T-cell (primary cell): ENCODE data around the gene TRIM7. TPM values are rescaled to one million over a fixed set of nuclear protein-coding genes. Genes with fewer than 3 reads are reported as not detected.

ENCODE experiments used
- ATAC-seq, 4 experiments: fragments of 200-7000 bp in 3 of 4; fragments of 150-1000 bp in 1 of 4; cut with Tn5 transposase; replicated peaks in 1 of 4; 1 replicate in 3 of 4; 2 replicates in 1 of 4; pipeline ENCODE4 v1.10.0; 2021; ENCODE audit warnings: moderate library complexity in 3 of 4, mild to moderate bottlenecking in 2 of 4, moderate number of reproducible peaks in 1 of 4
- CTCF ChIA-PET, 2 donors: fragments of 300-600 bp; sonication (Branson Sonifier 250); formaldehyde crosslinking; loops; one replicate each; lab custom pipeline; 2022; ENCODE audit warnings: antibody characterized with exemption in 2 of 2; lab: Charles Lee
- POLR2A ChIA-PET, 2 donors: fragments of 300-600 bp; sonication (Branson Sonifier 250); formaldehyde crosslinking; loops; one replicate each; lab custom pipeline; 2022; ENCODE audit warnings: antibody characterized with exemption in 2 of 2; lab: Charles Lee
- DNase-seq, 35 experiments: peaks; one replicate each; pipeline versions ENCODE4 v3.0.0 to v3.0.0-alpha.2; 2013 to 2023
- H3K27ac ChIP-seq: one replicate; pipeline ENCODE4 v1.5.1; 2013; ENCODE audit warnings: low read length
- H3K27me3 ChIP-seq, 2 experiments: replicated peaks in 1 of 2; 1 replicate in 1 of 2; 2 replicates in 1 of 2; pipeline versions ENCODE4 v1.6.1 to v1.7.0; 2013; ENCODE audit warnings: low read length in 1 of 2, mixed read lengths in 1 of 2; ENCODE audit not compliant: control insufficient read depth in 2 of 2, insufficient read depth in 2 of 2; ENCODE audit errors: extremely low read depth in 1 of 2
- H3K36me3 ChIP-seq, 2 donors: 1 replicate in 1 of 2; 2 replicates in 1 of 2; pipeline versions ENCODE4 v1.6.1 to v1.7.0; 2013; ENCODE audit warnings: low read length in 1 of 2; ENCODE audit not compliant: control insufficient read depth in 2 of 2, insufficient read depth in 1 of 2; ENCODE audit errors: extremely low read depth in 1 of 2
- H3K4me1 ChIP-seq, 2 experiments: 1 replicate in 1 of 2; 2 replicates in 1 of 2; pipeline versions ENCODE4 v1.6.1 to v1.7.0; 2013; ENCODE audit warnings: low read length in 2 of 2, mixed read lengths in 1 of 2; ENCODE audit not compliant: insufficient read depth in 2 of 2, control insufficient read depth in 1 of 2; ENCODE audit errors: extremely low read depth in 1 of 2
- H3K4me3 ChIP-seq, 2 donors: 1 replicate in 1 of 2; 2 replicates in 1 of 2; pipeline versions ENCODE4 v1.5.1 to v1.7.0; 2013; ENCODE audit warnings: mild to moderate bottlenecking in 2 of 2, low read length in 1 of 2, moderate library complexity in 1 of 2; ENCODE audit not compliant: control insufficient read depth in 1 of 2; ENCODE audit errors: extremely low read depth in 1 of 2
- H3K9me3 ChIP-seq: 2 replicates; pipeline ENCODE4 v1.7.0; 2013
- H3K27ac Mint-ChIP-seq, 2 donors: one replicate each; pipeline ENCODE4 v1.8.0; 2020 to 2021; ENCODE audit warnings: mild to moderate bottlenecking in 2 of 2, mixed read lengths in 2 of 2
- H3K27me3 Mint-ChIP-seq, 2 donors: one replicate each; pipeline ENCODE4 v1.8.0; 2021 to 2022; ENCODE audit warnings: mixed read lengths in 2 of 2
- H3K36me3 Mint-ChIP-seq: one replicate; pipeline ENCODE4 v1.8.0; 2021; ENCODE audit warnings: mixed read lengths
- H3K4me1 Mint-ChIP-seq, 3 donors: one replicate each; pipeline ENCODE4 v1.8.0; 2020 to 2022; ENCODE audit warnings: mixed read lengths in 3 of 3, mild to moderate bottlenecking in 1 of 3
- H3K4me3 Mint-ChIP-seq, 3 donors: one replicate each; pipeline ENCODE4 v1.8.0; 2020 to 2022; ENCODE audit warnings: mild to moderate bottlenecking in 3 of 3, mixed read lengths in 3 of 3, moderate library complexity in 3 of 3
- H3K9me3 Mint-ChIP-seq, 3 donors: one replicate each; pipeline ENCODE4 v1.8.0; 2020 to 2022; ENCODE audit warnings: mixed read lengths in 3 of 3
- WGBS: methylation state at CpG from one replicate; pipeline ENCODE4 v1.1.5; 2013; ENCODE audit warnings: missing lambda C conversion rate; ENCODE audit not compliant: insufficient coverage; 5-methylcytosine and 5-hydroxymethylcytosine counted together
- total RNA-seq, 35 experiments: library from RNA in 6 of 35; stranded (reverse) in 6 of 35; fragments of 120-200 nt in 1 of 35; gene quantifications; one replicate each; pipeline versions ENCODE4 v1.2.1 to v1.2.4 and lab custom pipeline; 2013 to 2026

Gene TRIM7
- total RNA-seq, 5 donors from 2014 or later (not counting 1 experiment from before 2014, with no cell fraction given), result 1.6 to 3.1 (median 3.0) TPM

GRCh38 chr5:181194489-181195248 lies 10.3 kb downstream of the TRIM7 start:
- ATAC-seq, result no peak
- H3K4me3 ChIP-seq, result no peak overlapping the region
- peaks cover 5 to 6% of the 10 kb centered on the region in 2 donors for H3K27me3 Mint-ChIP-seq
- no peaks in the 10 kb centered on the region for H3K9me3 ChIP-seq
- CTCF ChIA-PET, result interaction anchor here (0.5 to 0.6 kb wide), 2 partner anchors 14 to 26 kb away, joined by 3 to 9 read pairs; no protein-coding TSS in a partner anchor
- H3K36me3 ChIP-seq, result no peaks in the 10 kb centered on the region
- no peaks in the 10 kb centered on the region for H3K27me3 ChIP-seq
- POLR2A ChIA-PET, result no interaction called here
- no peak overlapping the region for H3K27ac Mint-ChIP-seq
- no peaks in the 10 kb centered on the region for H3K9me3 Mint-ChIP-seq
- no peak for DNase-seq
- no peak overlapping the region for H3K4me3 Mint-ChIP-seq
- peaks cover 2 to 25% of the 10 kb centered on the region in 2 experiments for H3K4me1 ChIP-seq
- H3K36me3 Mint-ChIP-seq, result peaks cover 4% of the 10 kb centered on the region
- WGBS, result 89% methylated on average over 21 of the region's 21 CpGs
- peaks cover 19 to 33% (median 20%) of the 10 kb centered on the region in 3 donors for H3K4me1 Mint-ChIP-seq
- no peak overlapping the region for H3K27ac ChIP-seq

GRCh38 chr5:181193656-181194055 lies 11.3 kb downstream of the TRIM7 start:
- no peak for DNase-seq
- ATAC-seq, result no peak
- H3K4me3 Mint-ChIP-seq, result peak overlapping the region in 2 of 3 donors; percentile 26 to 94
- peaks cover 22 to 39% (median 23%) of the 10 kb centered on the region in 3 donors for H3K4me1 Mint-ChIP-seq
- H3K36me3 ChIP-seq, result no peaks in the 10 kb centered on the region
- CTCF ChIA-PET, result interaction anchor here in 1 of 2 donors (0.7 kb wide), 1 partner anchor 19 kb away, joined by 4 read pairs; no protein-coding TSS in a partner anchor
- H3K4me1 ChIP-seq, result peaks cover 2 to 29% of the 10 kb centered on the region in 2 experiments
- no peaks in the 10 kb centered on the region for H3K27me3 ChIP-seq
- no peaks in the 10 kb centered on the region for H3K9me3 ChIP-seq
- POLR2A ChIA-PET, result interaction anchor here in 1 of 2 donors (0.8 kb wide), 1 partner anchor 13 kb away, joined by 3 read pairs; no protein-coding TSS in a partner anchor
- peaks cover 0 to under 1% (median 0%) of the 10 kb centered on the region in 3 donors for H3K9me3 Mint-ChIP-seq
- peaks cover 6 to 8% of the 10 kb centered on the region in 2 donors for H3K27me3 Mint-ChIP-seq
- H3K27ac ChIP-seq, result no peak overlapping the region
- peaks cover 7% of the 10 kb centered on the region for H3K36me3 Mint-ChIP-seq
- no peak overlapping the region for H3K27ac Mint-ChIP-seq
- WGBS, result 92% methylated on average over 2 of the region's 2 CpGs
- H3K4me3 ChIP-seq, result no peak overlapping the region

GRCh38 chr5:181192337-181193046 lies 12.5 kb downstream of the TRIM7 start:
- Mint-ChIP-seq H3K36me3 (peaks cover 10% of the 10 kb centered on the region), H3K4me1 (peaks cover 32 to 50% (median 32%) of the 10 kb centered on the region in 3 donors), H3K27me3 (peaks cover 6 to 12% of the 10 kb centered on the region in 2 donors), H3K9me3 (peaks cover 0 to 4% (median 0%) of the 10 kb centered on the region in 3 donors), H3K4me3 (peak overlapping the region; percentile 94 to 95 (median 94)), H3K27ac (peak overlapping the region; percentile 95 to 96)
- Histone ChIP-seq H3K9me3 (no peaks in the 10 kb centered on the region), H3K36me3 (no peaks in the 10 kb centered on the region), H3K4me1 (peaks cover 2 to 39% of the 10 kb centered on the region in 2 experiments), H3K27me3 (no peaks in the 10 kb centered on the region), H3K27ac (peak overlapping the region; percentile 69), H3K4me3 (peak overlapping the region; percentile 70 to 99)
- ChIA-PET CTCF (interaction anchor here in 1 of 2 donors (0.5 to 1.6 kb wide), 7 partner anchors 12 to 473 kb away, joined by 4 to 29 read pairs (median 4); partner anchors contain the start of genes RACK1 and TRIM7), POLR2A (interaction anchor here in 1 of 2 donors (1.8 kb wide), 1 partner anchor 15 kb away, joined by 5 read pairs; no protein-coding TSS in a partner anchor)
- WGBS, result 55% methylated on average over 9 of the region's 12 CpGs
- no peak for DNase-seq
- ATAC-seq, result no peak

- ChIA-PET POLR2A (interaction anchor here (0.5 to 1.8 kb wide), 3 partner anchors 15 to 32 kb away, joined by 4 to 5 read pairs (median 4); partner anchors contain the start of gene TRIM41 (in 2 of the 2)), CTCF (interaction anchor here in 1 of 2 donors (0.6 to 1.6 kb wide), 6 partner anchors 13 to 472 kb away, joined by 4 to 29 read pairs (median 4); partner anchors contain the start of genes RACK1 and TRIM7)
- WGBS, result under 1% methylated on average over 59 of the region's 64 CpGs
- Histone ChIP-seq H3K9me3 (no peaks in the 10 kb centered on the region), H3K27ac (peak overlapping the region; percentile 69), H3K4me3 (peak overlapping the region; percentile 70 to 99), H3K36me3 (no peaks in the 10 kb centered on the region), H3K27me3 (no peaks in the 10 kb centered on the region), H3K4me1 (peaks cover 2 to 42% of the 10 kb centered on the region in 2 experiments)
- Mint-ChIP-seq H3K27ac (peak overlapping the region; percentile 95 to 96), H3K27me3 (peaks cover 6 to 12% of the 10 kb centered on the region in 2 donors), H3K36me3 (peaks cover 10% of the 10 kb centered on the region), H3K9me3 (peaks cover 0 to 4% (median 0%) of the 10 kb centered on the region in 3 donors), H3K4me1 (peaks cover 32 to 54% (median 34%) of the 10 kb centered on the region in 3 donors), H3K4me3 (peak overlapping the region; percentile 94 to 95 (median 94))
- peak; percentile 78 to 99 (median 93) for DNase-seq
- peak; percentile 60 to 74 (median 68) for ATAC-seq
Measured at GRCh38 chr5:181191526-181192336, 13.3 kb downstream of the TRIM7 start.

- Mint-ChIP-seq H3K9me3 (peaks cover 0 to 4% (median 0%) of the 10 kb centered on the region in 3 donors), H3K36me3 (peaks cover 10% of the 10 kb centered on the region), H3K27ac (peak overlapping the region; percentile 95 to 96), H3K4me1 (peaks cover 39 to 56% (median 41%) of the 10 kb centered on the region in 3 donors), H3K4me3 (peak overlapping the region; percentile 94 to 95 (median 94)), H3K27me3 (peaks cover 6 to 12% of the 10 kb centered on the region in 2 donors)
- Histone ChIP-seq H3K4me3 (peak overlapping the region; percentile 70 to 99), H3K27me3 (no peaks in the 10 kb centered on the region), H3K36me3 (no peaks in the 10 kb centered on the region), H3K4me1 (peaks cover 2 to 42% of the 10 kb centered on the region in 2 experiments), H3K27ac (peak overlapping the region; percentile 66), H3K9me3 (no peaks in the 10 kb centered on the region)
- POLR2A ChIA-PET, result interaction anchor here (0.5 to 1.8 kb wide), 4 partner anchors 15 to 32 kb away, joined by 3 to 5 read pairs (median 4); partner anchors contain the start of gene TRIM41 (in 2 of the 2)
- DNase-seq (peak in 15 of 35 experiments; percentile 18 to 74 (median 39)), ATAC-seq (peak; percentile 6 to 13 (median 12))
- CTCF ChIA-PET, result interaction anchor here in 1 of 2 donors (1.1 to 3.8 kb wide), 8 partner anchors 14 to 71 kb away, joined by 4 to 29 read pairs (median 6); partner anchors contain the start of genes RACK1, TRIM41, TRIM52 and TRIM7
- under 1% methylated on average over 64 of the region's 66 CpGs for WGBS
Measured at GRCh38 chr5:181190711-181191525, 14.1 kb downstream of the TRIM7 start.
